NCI-H524 (cell line): ENCODE data around the gene SHISA9.

Experiments used
- DNase-seq, 2 experiments: peaks; one replicate each; lab custom pipeline; 2025; lab: John Stamatoyannopoulos, UW

SHISA9 gene

DNA sequence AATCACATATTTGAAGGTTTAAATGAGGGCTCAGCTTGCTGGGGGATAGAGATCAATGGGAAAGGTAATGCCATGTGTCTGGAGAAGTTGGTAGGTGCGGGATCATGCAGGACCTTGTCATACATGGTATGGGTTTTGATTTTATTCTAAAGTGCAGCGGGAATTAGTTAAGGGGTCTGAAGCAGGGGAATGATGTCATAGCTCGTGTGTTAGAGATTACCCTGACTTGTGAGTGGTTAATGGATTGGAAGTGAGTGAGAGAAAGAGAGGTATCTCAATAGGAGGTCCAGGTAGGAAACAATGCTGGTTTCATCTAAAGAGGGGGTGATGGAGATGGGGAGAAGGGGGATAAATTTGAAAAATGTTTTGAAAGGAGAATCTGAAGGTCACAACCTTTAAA, 280.0 kb downstream of the SHISA9 start:
- no peak for DNase-seq

DNA sequence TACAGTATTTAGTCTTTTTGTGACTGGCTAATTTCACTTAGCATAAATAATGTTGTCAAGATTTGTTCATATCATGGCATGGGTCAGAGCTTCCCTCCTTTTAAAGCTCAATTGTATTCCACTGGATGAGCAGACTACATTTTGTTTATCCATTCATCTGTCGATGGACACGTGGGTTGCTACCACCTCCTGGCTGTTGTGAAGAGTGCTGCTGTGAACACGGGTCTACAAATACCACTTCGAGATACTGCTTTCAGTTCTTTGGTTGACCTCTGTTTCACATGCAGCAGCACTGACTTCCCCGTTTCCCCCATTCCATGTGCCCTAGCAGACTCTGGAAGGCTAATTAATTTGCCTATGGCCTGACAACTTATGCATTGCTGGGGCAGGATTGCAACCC, 285.4 kb downstream of the SHISA9 start:
- DNase-seq, result peak in 1 of 2 experiments; percentile 41

DNA sequence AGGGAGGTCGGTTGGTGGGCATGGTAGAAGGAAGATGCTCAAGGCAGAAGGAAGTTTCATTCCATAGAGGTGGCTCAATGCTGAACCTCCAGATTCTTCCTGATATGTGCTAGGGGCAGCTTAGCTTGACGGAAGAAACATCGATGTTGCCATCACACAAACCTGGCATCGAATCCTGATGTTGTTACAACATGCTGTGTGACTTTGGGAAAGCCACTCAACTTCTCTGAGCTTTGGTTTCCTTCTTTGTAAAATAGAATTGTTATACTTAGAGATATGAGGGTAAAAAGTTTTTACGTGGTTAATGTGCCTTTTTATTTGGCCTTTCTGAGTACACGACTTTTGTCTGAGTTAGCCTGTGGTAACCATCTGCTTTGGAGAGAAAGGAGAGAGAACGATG, 287.9 kb downstream of the SHISA9 start:
- DNase-seq, result no peak

DNA sequence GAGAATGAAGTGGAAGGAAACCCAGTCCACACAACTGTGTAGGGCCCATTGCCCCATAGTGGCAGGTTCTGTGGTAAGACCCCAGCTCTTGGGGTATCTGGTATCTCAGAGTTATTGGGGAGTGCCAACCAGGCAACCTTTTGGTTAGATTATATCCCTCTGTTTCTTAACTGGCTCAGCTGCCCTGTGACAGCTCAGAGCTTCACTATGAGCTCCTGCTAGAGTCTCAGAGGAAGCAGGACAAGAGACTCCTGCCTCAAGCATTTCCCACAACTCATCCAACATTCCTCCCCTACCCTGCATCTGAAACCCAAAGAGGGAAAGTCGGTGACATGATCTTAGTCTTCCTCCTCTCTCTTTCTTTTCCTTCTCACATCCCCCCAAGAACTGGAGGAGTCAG, 292.3 kb downstream of the SHISA9 start:
- DNase-seq, result no peak

DNA sequence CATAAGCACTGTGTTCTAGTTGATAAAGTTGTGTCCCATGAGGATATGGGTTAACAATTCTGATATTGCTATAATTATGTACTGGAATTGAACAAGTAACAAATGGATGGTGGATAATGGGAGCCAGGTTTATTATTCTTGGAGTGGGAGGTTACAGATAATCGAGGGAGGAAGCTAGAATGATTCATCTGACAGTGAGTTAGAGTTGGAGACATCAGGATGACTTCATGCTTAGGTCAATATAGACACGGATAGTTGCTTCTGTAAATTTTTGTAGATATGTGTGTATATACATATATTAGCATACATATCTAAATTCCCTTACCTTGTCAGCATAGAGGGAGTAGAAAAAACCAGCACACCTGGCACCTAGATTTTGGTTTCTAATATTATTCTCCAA, 293.4 kb downstream of the SHISA9 start:
- no peak for DNase-seq

DNA sequence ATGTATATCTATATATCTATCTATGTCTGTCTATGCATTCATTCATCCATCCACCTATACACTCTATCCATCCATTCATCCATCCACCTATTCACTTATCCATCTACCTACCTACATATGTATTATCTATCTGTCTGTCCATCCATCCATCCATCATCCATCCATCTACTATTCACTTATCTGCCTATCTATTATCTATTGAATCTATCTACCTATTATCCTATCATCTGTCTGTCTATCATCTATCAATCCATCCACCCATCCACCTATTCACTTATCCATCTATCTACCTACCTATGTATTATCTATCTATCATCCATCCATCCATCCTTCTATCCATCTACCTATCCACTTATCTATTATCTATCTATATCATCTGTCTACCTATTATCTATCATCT, 302.3 kb downstream of the SHISA9 start:
- DNase-seq, result no peak

DNA sequence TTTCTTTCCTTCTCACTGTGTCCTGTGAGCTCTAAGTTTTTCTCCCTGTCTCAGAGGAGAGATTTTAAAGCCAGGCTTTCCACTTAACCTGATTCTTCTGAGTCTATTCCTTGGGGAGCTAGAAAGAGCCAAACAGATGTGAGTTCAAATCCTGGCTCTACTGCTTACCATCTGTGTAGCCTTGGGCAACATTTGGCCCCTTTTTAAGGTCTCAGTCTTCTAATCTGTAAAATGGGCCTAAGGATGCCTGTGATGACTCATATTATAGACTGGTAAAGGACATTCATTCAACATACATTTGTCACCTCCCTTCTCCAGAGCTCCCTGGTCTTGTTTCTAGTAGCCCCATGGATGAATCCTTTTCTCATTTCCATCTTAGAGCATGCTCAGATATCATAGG, 304.0 kb downstream of the SHISA9 start:
- DNase-seq, result no peak

DNA sequence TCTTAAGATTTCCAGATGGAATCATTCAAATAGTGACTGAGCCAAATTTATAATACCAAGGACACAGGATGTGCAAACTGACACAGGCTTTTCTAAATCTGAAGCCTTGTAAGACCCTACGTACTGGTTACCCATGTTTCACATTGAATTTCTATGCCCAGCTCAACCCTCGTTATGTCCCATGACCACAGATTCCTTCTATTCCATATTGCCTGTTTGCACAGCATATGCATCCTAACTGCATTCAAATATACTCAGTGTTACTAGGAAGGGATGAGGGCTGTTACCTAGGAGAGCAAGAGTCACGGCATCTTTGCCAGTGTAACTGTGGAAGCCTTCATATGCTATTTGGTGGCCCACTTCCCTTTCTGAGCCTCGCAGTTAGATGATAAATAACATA, 305.2 kb downstream of the SHISA9 start:
- no peak for DNase-seq

DNA sequence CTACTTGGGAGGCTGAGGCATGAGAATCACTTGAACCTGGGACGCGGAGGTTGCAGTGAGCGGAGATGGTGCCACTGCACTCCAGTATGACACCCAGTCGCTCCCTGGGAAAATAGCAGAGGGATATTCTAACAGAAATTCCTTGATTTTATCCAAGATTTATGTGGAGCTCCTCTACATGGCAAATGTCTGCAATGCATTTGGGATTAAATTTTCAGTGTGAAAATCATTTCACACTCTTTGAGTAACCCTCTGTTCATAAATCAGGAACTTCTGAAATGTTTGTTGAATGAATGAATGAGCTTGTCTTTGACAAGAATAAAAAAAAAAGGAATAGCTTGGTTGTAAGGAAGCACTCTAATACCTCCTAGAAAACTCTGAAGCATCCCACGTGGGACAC, 305.8 kb downstream of the SHISA9 start:
- no peak for DNase-seq

DNA sequence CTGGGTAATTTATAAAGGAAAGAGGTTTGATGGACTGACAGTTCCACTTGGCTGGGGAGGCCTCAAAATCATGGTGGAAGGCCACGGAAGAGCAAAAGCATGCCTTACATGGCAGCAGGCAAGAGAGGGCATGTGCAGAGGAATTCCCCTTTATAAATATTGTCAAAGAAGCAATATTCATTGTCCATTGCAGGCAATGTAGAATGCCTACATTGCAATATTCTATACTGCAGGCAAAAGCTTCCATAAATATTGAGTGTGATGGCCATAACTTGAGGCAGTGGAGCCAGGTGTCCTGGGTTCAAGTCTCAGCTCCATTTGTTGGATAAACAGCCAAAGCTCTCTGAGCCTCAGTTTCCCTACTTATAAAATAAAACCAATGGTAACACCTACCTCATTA, 322.3 kb downstream of the SHISA9 start:
- no peak for DNase-seq

DNA sequence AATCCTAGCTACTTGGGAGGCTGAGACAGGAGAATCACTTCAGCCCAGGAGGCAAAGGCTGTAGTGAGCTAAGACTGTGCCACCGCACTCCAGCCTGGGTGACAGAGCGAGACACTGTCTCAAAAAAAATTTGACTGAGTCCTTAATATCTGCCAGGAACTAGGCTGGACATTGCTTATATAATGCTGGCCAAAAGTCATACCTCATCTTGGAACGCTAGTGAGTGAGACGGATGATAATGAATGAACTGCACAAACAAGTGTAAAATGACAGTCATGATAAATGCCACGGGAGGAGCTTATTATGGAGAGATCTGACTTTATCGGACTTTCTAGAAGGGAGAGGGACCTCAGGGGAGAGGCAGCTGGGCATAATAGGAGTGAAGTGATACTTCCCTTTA, 327.6 kb downstream of the SHISA9 start:
- no peak for DNase-seq

DNA sequence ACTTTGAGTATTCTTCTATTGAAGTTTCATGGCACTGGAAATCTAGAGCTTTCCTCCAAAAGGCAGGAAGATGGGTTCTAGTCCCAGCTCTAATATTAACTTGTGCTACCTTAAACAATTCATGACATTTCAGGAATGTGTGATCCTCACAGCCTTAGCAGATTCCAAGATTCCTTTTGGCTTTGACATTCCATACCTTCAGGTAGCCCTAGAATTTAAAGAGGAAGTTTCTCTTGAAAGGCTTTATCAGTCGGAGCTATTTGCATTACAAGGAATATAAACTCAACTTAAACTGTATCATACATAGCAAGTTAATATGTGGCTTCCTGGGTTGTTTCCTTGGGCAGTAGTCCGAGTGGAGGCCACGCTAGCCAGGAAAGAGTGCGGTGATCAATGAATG, 330.0 kb downstream of the SHISA9 start:
- no peak for DNase-seq

DNA sequence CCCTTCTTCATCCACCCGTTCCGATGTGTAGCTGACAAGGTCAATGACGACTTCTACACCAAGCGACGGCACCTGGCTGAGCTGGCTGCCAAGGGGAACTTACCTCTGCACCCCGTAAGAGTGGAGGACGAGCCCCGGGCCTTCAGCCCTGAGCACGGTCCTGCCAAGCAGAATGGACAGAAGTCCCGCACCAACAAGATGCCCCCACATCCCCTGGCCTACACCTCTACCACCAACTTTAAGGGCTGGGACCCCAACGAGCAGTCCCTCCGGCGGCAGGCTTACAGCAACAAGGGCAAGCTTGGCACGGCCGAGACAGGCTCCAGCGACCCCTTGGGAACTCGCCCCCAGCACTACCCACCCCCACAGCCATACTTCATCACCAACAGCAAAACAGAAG, 333.6 kb downstream of the SHISA9 start:
- no peak for DNase-seq

DNA sequence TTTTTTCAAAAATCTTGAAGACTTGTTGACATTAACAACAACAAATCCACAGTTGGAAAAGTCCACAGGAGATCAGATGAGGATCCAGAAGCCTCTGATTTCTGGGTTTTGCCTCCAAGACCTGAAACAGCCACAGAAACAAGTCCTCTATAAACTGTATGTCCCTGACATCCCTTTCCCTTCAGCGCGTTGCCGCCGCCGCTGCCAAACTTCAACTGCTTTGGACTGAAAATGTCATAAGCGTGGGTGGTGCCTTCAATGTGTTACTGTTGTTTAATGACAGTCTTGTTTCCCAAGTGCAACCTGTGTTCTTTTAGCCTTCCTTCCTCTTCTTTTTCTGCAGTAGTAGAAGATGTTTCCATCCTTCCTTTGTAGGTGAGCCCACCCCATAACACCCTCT, 334.9 kb downstream of the SHISA9 start:
- DNase-seq, result no peak

DNA sequence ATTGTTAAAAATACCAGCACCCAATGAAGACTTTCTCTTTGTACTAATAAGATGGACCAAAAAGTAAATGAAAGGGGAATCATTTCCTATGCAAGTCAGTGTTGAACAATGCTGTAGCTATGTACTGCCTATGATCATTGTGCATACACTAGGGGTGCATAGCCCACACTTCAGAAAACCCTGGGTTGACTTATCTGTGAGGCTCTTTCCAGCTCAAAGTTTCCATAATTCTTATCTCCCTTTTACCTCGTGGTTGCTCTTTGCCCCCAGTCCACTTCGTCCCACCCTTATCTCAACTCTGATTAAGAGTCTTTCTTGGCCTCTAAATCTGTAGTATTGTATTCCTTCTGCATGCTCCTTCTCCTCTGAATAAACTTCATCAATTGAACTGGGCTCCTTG, 336.8 kb downstream of the SHISA9 start:
- DNase-seq, result no peak

DNA sequence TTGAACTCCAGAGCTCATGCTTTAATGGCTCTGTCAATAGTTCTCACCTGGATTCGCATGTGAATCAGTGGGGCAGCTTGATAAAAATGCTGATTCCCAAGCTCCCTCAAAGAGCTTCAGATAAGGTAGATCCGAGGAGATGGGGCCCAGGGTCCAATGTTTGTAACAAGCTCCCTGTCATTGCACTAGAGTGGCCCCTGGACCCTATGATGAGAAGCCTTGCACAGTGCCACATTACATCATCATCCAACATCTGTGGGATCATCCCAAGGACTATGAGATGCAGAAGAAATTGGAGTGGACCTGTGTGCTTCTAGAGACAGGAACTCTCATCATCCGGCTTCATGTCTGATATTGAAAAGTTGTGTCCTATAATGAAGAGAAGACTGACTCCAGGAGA, 340.8 kb downstream of the SHISA9 start:
- no peak for DNase-seq

DNA sequence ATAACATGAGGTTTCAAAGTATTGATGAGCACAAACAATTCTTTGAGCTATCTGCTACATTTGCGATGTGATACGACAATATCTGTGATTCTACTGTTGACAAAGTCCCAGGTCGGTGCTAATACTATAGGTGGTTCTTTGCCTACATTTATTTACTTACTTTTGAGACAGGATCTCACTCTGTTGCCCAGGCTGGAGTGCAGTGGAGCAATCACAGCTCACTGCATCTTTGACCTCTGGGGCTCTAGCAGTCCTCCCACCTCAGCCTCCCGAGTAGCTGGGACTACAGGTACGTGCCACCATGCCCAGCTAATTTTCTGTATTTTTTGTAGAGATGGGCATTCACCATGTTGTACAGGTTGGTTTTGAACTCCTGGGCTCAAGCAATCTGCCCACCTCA, 343.4 kb downstream of the SHISA9 start:
- no peak for DNase-seq

DNA sequence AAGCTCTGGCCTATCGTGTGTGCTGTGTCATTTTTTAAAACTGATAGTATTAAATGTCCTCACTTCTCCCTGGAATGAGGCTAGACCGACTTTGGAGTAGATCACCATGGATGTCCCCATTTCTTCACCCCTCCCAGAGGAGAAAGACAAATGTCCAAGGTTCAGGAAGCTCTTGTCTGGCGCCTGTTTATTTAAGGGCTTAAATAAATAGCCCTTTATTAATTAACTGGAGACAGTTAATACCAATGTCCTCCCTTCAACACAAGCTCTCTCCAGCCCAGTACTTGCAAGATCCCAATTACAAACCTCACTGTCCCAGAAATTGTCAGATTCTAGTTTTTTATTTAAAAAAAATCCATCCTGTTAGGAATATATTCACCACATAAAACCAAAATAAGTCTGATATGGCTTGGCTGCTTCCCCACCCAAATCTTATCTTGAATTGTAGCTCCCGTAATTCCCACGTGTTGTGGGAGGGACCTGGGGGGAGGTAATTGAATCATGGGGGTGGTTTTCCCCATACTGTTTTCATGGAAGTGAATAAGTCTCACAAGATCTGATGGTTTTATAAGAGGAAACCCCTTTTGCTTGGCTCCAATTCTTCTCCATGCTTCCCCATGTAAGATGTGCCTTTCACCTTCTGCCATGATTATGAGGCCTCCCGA, 344.4 kb downstream of the SHISA9 start:
- no peak for DNase-seq

DNA sequence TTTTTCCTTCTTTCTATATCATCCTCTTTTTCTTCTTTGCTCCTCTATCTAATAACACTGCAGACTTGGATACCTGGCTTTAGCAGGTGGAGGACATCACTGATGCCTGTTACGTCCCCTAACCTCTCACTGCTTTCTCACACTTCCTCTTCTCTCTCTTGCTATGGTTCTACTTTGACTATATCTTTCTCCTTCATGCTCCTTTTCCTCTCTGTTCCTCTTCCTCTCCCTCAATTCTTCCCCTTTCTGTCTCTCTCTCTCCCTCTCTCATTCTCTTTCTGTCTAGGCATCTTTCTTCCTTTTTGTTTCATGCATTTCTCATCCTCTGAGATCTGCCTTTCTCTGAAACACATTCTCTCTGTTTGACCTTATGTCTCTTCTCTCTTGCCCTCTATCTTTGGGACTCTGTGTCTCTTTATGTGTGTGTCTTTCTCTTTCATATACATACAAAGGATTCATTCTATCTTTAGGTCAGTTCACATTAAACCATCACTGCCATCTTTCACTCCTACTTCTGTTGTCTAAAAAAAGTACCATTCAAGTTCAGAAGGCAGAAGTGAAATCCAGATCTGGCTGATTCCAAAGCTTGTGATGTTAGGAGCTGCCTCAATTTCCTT, 353.7 kb downstream of the SHISA9 start:
- no peak for DNase-seq

DNA sequence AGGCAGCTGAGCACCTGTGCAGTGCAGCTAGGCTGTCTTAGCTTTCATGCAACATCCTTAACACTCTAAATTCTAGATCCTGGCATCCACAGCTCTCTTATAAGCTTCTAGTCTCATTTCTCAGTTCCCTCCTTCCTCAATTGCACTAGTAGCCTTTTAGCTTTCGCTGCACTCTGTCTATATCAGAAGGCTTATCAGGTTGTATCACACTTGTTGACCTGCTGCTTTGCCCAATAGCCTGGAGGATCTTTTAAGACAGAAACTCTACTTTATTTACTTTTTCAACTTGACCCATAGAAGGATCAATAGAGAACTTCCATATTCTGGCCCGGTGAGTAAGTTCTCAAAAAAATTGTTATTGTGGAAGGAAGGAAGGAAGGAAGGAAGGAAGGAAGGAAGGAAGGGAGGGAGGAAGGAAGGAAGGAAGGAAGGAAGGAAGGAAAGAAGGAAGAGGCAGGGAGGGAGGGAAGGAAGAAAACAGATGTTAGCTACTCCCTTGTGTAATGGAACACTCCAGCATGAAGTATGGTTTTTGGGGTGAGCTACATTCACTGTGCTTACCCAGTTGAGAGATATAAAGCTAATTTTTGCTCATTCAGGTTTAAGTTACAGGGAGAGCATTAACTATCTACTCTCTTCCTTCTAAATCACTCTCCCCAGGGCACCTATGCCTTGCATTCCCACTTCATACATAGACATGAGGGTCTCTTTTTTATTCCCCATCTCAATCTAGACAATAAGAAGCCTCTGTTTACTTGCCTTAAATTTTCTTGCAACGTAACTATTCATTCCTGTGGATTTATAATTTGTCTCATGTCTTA, 361.1 kb downstream of the SHISA9 start:
- DNase-seq, result no peak

DNA sequence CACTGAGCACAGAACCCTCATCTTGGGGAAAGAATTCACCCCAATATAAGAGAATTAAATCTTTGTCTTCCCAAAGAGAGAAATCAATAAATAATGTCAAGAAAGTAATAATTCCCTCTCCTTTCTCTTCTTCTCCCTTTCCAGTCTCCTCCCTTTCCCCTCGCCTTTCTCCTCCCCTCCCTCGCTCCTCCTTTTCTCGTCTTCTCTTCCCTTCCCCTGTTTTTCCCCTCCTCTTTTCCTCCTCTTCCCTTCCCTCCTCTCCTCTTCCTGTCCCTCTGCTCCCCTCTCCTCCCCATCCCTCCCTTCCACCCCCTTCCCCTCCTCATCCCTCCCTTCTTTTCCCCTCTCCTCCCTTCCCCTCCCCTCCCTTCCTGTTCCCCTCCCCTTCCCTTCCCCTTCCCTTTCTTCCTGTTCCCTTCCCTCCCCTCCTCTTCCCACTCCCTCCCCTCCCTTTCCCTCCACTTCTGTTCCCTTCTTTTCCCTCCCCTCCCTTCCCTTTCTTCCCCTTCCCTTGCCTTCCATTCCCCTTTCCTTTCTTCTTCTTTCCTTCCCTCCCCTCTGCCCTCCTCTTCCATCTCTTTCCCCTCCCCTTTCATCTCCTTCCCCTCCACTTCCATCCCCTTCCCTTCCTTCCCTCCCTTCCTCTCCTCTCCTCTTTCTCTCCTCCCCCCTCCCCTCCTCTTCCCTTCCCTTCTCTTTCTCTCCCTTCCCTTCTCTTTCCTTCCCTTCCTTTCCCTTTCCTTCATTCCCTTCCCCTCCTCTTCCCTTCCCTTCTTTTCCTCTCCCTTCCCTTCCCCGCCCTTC, 363.6 kb downstream of the SHISA9 start:
- no peak for DNase-seq

DNA sequence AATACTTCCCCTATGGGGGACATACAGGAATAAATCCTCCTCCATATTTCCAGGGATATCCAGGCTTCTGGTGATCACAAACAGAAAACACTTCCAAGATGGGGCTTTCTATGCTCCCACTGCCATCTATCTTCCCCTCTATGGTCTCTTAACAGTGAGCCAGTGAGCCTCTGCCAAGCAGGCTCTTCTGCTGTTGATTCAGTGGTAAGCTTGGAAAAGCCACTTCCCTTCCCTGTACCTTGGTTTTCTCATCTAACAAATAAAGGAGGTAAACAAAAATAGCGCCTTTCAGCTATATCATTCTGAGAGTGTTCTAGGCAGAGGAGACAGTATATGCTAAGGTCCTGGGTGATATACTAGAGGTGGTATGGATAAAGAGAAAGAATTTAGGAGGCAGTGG, 368.0 kb downstream of the SHISA9 start:
- DNase-seq, result no peak
